Glomerular endothelial cell (primary cell): ENCODE results near the gene ZCCHC24. TPM values are rescaled to one million over a fixed set of nuclear protein-coding genes. Genes with fewer than 3 reads are reported as not detected.

ENCODE experiments used
- DNase-seq: peaks from one replicate; pipeline ENCODE4 v3.0.0-alpha.2; 2011; ENCODE audit warnings: low read depth, low spot score; ENCODE audit errors: extremely low read depth
- total RNA-seq: library from RNA; depleted of rRNA; stranded (reverse); fragments of >200 nt; gene quantifications from 2 replicates; pipeline ENCODE4 v1.2.3, GENCODE V29; 2015

The ZCCHC24 gene
- total RNA-seq, 1 donor from 2014 or later = 15.8 TPM

GRCh38 chr10:79401015-79401921, 44.2 kb downstream of the ZCCHC24 start:
- DNase-seq = no peak

DNA sequence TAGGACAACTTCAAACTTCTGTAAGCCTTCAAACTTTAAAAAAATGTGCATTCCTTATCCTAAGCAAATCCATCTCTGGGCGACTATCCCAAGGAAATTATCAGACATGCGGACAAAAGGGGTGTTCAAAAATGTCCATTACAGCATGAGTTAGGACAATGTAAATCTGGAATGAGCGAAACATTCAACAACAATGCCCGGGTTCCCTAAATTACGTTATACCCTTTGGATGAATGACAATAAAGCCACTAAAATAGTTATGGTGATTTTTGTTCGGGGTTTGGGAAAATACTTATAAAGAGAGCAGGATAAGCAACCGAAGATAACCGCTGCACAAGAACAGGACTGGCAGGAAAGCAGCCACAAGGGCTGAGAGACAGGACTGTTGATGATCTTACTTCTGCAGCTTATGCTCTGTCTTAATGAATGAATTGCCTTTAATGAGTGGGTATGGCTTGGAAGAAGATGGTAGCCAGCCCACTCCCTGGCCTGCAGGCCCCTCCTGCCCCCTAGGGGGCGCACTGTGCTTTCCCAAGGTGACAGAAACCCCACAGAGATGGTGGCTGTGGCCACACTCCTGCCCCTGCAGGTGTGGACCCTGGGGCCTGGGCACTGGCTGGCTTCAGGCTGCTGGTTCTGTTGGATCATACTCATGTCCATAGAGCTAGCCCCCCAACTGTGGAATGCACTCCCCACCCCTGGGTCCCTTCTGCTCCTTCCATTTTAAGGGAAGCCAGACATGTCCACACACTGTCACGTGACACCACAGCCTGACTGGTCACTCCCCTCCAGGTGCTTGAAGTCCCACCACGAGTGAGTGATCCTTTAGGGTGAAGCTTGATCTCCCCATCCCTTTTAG, 45.0 kb downstream of the ZCCHC24 start:
- no peak for DNase-seq

DNA sequence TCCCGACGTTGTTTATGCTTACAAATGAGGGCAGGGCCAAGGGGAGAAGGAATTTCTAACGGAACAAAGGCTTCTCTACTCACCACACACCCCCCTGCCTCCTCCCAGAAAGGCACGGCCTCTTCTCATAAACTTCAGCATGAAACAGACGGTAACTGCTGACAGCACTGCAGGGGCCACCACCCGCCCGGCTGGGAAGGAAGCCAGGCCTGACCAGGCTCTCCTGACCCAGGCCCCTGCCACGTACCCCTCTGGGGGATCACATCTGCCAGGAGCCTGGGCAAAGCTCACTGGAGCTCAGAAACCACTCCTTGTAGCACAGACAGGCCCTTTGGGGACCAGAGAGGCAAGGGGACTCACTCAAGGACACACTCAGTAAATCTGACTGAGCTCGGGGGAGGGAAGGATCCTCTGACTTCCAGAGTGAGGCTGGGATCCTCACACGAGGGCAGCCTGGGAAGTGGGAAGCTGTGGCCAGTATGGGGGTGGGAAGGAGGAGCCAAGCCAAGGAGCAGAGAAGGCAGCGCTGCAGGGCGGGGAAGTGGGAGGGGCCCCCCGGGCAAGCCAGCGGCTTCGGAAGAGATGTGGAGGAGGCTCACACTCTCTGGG, 46.1 kb downstream of the ZCCHC24 start:
- no peak for DNase-seq

DNA sequence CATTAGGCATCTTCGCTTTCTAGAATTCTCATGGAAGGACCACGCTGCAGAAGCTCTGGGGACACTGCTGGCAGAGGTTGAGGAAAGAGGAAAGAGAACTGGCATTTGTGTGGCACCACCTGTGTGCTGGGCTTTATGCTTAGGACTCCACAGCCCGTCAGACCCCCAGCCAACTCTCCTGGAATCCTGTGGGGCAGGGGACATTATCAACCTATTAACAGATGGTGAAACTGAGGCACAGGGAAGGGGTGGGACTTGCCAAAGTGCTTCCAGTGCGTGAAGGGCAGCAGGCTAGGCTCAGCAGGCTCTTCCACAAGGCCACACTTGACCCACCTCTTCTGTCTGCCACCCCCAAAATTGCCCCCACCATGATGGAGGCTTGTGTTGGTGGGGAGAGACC, 46.8 kb downstream of the ZCCHC24 start:
- no peak for DNase-seq

DNA sequence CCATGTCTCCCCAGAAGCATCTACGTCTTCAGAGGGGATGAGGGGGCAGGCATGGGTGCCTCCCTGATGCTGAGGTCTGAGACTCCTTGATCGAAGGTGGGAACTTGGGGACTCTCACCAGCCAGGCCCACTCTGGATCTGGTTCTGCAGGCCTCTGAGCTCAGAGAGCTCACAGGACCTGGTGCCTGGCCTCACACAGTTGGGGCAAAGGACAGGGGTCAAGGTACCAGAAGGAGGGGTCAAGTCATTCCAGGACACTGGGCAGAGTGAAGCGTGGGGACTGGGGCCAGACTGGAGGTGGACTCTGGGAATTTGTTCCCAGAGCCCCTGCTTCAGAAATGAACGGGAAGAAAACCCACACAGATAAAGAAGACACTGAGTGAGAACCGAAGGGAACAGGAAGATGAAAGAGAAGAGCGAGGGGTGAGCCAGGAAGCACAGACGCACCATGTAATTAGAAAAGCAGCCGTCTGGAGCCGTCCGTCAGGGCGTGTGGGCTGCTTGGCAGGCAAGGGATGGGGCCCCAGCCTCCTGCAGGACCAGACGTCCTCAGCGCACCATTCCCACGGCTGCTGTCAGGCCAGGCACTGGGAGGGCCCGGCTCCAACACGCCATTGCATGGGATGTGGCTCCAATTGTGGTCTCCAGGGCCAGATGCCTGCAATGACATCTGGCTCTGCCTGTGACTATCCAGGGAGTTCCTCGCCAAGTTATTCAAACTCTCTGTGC, 47.7 kb downstream of the ZCCHC24 start:
- no peak for DNase-seq

DNA sequence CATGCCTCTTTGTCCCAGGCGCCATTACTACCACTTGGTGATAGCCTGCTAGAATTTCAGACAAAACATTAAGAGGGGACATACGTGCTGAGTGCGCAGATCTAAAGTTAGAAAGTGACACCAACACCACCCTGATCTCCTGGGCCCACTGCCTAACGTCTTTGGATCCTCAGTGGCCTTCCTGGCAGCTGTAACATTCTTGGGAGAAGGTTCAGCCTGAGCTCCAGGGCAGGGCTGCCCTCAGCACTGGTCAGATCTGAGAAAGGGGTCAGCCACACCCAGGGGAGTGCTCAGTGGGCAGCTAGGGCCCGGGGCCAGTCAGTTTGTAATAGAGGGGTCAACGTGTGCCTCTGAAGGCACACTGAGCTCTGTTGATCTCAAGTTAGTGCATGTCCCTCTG, 48.4 kb downstream of the ZCCHC24 start:
- no peak for DNase-seq

- no peak for DNase-seq
Observed at GRCh38 chr10:79396520-79396919, 48.9 kb downstream of the ZCCHC24 start.

DNA sequence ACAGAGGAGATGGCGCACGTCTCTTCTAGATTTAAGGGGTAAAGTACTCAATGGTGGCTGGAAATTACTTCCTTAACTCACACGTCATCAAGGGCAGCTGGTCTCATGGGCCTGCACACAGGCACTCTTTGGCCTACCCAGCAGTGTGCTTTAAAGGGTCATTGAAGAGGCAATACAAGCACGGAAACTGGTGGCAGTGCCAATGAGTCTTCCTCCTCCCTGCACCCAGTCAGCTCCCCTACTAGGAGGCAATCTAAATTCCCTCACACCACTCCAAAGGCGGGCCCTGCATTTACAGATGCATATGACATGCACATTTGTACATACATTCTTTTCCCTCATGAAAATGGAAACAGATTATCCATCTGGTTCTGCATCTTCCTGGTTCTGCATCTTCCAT, 50.8 kb downstream of the ZCCHC24 start:
- DNase-seq = no peak

DNA sequence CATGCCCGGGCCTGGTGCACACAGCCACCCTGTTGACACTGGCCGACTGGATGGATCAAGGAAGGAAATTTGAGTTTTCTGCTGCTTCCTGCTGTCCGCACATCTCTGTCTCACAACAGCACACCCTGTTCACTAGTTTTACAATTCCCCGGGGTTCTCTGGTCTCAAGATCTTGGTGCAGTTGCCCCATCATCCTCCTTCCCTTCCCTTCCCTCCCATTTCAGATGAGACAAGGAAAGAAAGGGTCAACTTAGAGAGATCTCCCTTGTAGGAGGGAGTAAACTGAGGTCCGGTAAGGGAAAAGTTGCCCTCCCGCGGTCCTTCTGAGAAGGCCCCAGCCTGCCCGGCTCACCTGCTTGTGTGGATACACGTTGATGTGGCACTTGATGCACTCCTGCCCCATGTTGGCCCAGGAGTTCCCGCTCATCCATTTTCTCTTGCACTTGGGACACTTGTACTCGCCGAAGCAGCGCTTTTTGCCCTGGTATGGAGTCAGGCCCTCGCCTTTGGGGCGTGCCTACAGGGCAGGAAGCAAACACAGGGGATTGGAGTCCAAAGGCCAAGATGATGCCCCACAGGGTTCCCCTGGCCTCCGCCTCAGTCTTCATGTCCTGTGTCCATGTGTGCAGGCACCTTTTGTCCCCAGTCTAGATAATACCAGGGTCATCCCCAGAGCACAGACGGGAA, 51.4 kb downstream of the ZCCHC24 start:
- no peak for DNase-seq

DNA sequence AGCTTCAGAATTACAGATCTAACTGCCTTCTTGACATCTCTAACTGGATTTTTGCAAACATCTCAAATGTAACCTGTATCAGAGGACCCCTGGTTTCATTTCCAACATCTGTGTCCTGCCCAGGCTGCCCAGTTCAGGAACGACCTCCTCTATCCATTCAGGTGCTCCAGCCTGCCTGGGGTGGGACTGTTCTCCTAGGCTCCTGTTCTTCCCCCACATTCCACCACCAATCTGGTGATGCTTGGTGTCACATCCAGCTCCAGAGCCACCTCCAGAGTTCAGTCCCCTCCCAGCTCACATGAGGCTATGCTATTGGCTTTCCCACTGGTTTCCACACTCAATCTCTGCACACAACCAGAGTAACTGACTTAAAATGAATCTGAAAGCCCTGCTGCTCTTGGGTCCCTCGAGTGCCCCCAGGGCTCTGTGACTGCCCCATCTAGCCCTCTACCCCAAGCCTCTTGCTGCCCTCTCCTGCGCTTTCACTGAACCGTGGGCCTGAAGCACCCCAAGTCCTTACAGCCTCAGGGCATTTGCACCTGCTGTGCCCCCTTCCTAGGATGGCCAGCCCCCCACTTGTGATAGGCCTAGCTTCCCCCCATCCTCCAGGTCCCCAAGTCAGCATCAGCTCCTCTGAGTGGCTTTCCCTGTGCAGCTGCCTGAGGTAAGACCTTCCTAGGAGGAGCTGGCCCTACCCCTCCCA, 52.1 kb downstream of the ZCCHC24 start:
- DNase-seq = no peak

DNA sequence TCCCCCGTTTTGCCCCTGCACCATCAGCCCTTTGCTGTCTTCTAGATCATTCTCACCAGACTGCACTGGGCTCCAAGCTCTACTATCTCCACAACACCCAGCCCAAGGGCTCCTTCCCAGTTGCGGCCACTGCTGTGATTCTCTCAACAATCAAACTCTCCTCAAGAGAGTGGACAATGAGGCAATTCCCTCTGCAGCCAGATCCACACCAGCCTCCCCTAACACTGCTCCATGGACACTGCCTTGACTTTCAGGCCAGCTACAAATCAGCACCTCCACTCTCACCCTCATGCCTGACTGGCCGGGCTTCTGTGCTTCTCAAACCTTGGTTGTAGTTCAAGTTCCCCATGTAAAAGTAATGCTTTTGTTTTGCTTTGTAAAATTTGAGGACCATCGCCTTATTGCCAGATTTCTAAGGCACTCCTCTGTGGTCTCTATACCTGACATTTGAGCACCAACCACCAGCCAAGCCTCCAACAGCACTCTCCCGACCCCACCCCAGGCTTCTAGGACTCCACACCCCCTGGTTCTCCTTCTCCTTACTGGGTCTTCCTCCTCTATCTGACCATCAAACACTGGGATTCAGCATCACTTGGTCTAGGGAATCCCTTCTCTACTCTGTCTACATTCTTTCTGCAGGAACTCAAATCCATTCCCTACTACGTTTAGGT, 52.8 kb downstream of the ZCCHC24 start:
- DNase-seq = no peak

GRCh38 chr10:79392020-79392398, 53.4 kb downstream of the ZCCHC24 start:
- DNase-seq = no peak

GRCh38 chr10:79391231-79392019, 54.0 kb downstream of the ZCCHC24 start:
- no peak for DNase-seq

- no peak for DNase-seq
Observed at GRCh38 chr10:79390551-79391229, 54.7 kb downstream of the ZCCHC24 start.

DNA sequence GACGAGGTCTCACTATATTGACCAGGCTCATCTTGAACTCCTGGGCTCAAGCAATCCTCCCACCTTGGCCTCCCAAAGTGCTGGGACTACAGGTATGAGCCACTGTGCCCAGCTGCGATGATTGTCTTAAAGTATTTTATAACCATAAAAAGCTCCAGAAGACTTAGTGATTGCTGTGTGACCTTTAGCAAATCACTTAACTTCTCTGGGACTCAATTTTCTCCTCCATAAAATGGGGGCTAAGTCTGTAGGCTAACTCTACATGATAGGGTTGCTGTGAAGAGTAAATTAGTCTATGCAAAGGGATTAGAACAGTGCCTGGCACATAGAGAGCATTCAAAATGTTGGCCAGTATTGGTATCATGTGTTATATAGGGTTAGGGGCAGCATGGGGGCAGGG, 55.4 kb downstream of the ZCCHC24 start:
- DNase-seq = no peak

DNA sequence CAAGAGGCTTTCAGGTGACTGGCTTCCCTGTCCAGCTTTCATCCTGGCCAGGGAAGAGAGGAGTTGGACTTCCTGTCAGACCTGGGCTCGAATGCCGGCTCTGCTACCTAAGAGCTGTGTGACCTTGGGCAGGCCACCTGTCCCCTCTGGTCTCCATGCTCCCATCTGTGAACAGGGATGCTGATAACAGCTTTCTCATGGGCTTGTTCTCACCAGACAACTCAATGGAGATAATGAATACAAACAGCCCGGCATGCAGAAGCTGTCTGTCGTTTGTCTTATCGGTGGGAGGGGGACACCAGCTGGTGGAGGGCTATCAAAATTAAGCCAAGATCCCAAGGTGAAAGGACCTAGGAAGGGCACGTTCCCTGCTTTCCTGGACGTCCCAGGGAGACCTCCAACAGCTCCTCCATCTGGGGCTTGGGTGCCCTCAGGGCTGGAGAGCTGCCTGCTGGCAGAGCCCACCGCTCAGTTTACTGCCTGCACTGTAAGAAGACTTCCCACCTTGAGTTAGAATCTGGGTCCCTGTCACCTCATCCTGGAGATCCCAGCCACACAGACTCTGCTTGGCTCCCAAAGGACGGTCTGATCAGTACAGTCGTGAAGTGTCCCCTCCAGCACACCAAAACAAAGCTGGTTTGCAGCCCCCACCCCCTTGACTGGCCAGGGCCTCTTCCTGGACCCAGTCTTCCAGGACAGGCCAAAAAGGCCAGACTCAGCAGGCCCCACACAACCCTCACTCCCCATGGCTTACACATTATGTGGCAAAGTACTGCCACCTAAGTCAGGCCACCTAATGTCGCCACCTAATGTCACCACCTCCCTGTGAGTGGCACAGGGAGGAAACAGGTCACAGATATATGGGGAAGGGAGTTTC, 57.2 kb downstream of the ZCCHC24 start:
- no peak for DNase-seq
